ENCODE results near the gene SLC7A5. TPM values are rescaled to one million over a fixed set of nuclear protein-coding genes. Genes with fewer than 3 reads are reported as not detected.
"Not testable (repeated sequence)": the region's sequence is repeated elsewhere in the genome, so short reads cannot be mapped to it uniquely, and the experiment has no call there.

Gene SLC7A5
- total RNA-seq, 1 donor = 42.8 TPM

- no peak overlapping the region for H3K4me3 ChIP-seq (ENCODE audit: low read depth, low read length)
- peak; percentile 52 for DNase-seq (ENCODE audit: low read depth)
- no peak for TF ChIP-seq CTCF (IDR thresholded peaks at IDR 0.05; ENCODE audit: insufficient read depth, low read length)
Observed at GRCh38 chr16:87860553-87861299, 8.6 kb downstream of the SLC7A5 start.

GRCh38 chr16:87858151-87858993 is 10.9 kb downstream of the SLC7A5 start:
- not testable (repeated sequence) for H3K4me3 ChIP-seq (ENCODE audit: low read depth, low read length); DNase-seq (ENCODE audit: low read depth)

DNA sequence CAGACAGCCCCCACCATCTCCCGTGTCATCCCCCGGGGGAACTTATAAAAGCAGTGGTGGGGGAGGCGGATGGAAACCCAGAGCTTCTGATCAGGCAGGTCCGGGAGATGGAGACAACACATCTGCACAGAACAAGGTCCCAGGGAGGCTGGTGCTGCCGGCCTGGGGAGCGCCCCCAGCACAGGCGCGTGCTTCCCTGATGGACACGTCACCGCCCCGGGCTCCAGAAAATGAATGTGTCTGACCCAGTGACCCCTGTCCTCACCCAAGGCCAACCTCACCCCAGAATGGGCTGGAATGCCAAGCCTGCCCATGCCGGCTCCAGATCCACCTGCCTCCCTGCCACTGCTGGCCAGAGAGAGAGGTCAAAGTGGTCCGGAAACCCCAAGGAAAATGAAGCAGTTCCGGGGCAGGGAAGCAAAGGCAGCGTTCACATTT is 12.5 kb downstream of the SLC7A5 start:
- no peak overlapping the region for H3K4me3 ChIP-seq (ENCODE audit: low read depth, low read length)
- DNase-seq (ENCODE audit: low read depth) = no peak
- no peak for TF ChIP-seq CTCF (IDR thresholded peaks at IDR 0.05; ENCODE audit: insufficient read depth, low read length)

DNA sequence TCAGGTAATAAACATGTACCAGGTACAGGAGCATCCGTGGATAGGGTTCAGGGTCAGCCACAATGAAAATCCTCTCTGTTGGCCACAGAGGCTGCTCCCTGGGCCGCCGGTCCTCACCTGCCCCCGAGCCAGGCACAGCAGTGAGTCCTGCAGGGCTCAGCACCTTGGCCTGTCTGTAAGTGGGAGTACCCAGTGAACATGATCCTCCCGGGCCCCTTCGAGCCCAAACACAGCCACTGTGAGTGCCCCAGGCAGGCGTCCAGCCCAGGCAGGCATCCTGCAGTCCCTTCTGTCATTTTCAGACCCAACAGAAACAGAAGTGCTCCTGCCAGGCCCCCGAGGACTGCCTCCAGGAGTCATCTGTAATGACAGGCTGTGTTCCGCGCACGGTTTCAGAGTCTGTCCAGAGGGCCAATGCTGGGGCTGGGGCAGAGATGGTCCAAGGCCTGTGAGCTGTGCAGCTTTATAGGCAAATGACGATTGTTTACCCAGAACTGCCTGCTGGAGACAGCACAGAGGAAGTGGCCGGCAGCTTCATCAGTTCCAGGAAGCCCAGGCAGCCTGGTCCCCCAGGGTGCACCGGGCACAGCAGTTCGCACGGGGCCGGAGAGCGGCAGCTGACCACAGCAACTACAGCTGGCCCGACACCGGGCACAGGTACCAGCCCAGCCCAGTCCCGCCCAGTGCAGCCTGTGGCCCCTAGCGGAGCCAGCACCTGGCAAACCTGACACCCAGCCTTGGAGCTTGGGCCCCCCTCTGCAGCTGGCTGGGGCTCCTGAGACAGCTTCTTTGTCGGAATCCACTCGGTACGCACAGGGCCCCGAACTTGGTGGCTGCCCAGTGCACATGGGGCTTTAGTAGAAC is 13.2 kb downstream of the SLC7A5 start:
- no peak overlapping the region for H3K4me3 ChIP-seq (ENCODE audit: low read depth, low read length)
- no peak for DNase-seq (ENCODE audit: low read depth)
- no peak for TF ChIP-seq CTCF (IDR thresholded peaks at IDR 0.05; ENCODE audit: insufficient read depth, low read length)

- DNase-seq (ENCODE audit: low read depth) = no peak
- no peak for TF ChIP-seq CTCF (IDR thresholded peaks at IDR 0.05; ENCODE audit: insufficient read depth, low read length)
- no peak overlapping the region for H3K4me3 ChIP-seq (ENCODE audit: low read depth, low read length)
Observed at GRCh38 chr16:87854907-87855683, 14.2 kb downstream of the SLC7A5 start.

DNA sequence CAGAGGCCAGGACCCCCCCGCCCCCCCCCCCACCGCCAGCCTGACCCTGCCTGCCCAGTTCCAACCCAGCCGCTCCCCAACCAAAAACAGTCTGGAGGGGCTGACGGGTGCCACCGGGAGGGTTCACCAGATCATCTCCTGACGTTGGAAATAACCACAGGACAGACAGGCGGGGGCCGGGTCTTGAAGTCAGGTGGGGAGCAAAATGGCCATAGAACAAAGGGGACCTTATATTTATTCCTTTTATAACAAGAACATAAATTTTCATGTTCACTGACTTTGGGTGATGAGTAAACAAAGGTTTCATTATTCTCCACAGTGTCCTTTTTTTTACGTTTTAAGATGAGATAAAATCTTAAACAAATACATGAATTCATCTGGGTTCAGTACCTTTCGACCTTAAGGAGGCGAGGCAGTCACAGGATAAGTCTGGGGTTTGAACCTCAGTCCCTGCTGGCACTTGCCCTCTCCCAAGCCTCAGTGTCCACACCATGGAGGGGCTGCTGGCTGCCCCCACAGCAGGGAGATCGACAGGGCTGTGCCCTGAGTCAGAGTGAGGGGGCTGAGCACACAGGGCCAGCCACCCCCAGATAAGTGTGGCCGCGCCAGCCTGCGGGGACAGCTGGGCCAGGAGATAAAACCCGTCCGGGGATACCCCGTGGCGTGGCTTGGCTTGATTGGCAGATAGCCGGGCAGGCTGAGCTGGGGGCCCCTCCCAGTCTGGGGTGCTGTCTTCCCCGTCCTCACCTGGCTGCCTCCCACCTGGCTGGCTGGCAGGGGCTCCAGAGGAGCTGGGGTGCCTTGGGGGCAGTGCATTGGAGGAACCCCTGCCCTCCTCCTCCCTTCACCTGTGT is 15.0 kb downstream of the SLC7A5 start:
- no peak for DNase-seq (ENCODE audit: low read depth)
- no peak for TF ChIP-seq CTCF (IDR thresholded peaks at IDR 0.05; ENCODE audit: insufficient read depth, low read length)
- H3K4me3 ChIP-seq (ENCODE audit: low read depth, low read length) = no peak overlapping the region

Data from fibroblast of the aortic adventitia (primary cell).